ENCODE results near the gene GRAMD2A.
A peak's percentile ranks its signal among the peaks of the same experiment; 100 is the strongest.

GRAMD2A gene

DNA sequence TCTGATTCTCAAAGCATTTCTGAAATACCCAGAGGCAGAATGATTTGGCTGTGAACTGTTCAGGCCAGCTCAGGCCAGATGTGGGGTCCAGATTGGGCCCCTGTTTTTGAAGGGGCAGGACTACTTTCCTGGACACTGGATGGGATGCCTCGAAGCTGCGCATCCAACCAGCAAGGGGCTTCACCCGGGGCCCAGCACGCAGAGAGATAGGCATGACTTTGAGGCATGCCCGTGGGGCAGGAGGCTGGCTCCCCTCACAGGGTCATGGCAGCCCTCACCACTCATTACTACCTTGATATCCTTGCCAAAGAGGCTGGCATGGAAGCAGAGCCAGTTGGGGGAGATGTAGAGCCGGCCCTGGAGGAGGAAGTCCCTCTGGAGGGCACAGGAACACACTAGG lies 30.1 kb downstream of the GRAMD2A start:
- no peak for DNase-seq (ENCODE audit: low spot score)

DNA sequence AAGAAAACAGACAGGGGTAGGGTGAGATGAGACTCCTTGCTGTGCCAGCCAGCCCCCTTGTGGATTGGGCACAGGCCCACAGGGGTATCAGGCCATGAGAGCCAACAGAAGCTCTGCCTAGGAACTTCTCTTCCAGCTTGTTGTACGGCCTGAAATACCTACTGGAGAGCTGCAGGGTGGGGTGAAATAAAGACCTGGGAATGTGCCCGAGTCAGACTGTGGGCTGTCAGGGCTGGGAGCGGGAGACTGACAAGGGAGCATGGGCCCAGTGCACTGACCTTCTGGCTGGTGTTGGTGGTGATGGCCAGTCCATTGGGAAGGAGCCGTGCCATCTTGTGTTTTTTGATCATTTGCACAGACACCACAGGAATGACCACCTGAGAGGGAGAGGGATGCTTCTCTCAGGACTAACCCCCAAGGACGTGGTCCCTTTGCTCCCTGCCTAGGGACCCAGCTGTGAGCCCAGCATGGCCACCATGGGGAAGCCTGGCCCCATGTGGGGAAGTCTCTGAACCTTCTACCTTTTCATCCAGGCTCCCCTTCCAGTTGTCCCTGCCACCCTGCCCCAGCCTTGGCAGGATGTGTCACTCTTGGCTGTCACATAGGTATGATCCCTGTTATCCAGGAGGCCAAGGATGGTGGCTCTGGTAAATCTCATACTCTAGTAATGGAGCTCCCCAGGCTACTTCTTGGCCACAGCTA lies 30.7 kb downstream of the GRAMD2A start:
- no peak for DNase-seq (ENCODE audit: low spot score)

DNA sequence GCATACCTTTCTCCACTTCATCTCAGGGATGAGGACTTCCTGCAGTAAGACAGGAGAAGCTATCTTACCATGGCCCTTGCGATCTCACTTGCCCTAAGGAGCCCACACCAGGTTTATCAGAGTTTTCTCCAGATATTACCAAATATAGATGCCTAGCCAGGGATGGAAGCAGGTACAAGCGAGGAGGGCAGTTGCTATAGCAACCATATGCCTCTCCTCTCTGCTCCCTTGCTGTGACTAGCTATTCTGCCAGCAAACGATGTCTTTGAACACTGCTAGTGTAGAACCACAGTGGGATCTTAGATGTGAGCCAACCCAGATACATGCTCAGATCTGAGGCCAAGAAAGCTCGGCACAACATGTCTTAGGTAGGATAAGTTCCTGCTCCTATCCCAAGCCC lies 33.9 kb downstream of the GRAMD2A start:
- peak; percentile 19 for DNase-seq (ENCODE audit: low spot score)

DNA sequence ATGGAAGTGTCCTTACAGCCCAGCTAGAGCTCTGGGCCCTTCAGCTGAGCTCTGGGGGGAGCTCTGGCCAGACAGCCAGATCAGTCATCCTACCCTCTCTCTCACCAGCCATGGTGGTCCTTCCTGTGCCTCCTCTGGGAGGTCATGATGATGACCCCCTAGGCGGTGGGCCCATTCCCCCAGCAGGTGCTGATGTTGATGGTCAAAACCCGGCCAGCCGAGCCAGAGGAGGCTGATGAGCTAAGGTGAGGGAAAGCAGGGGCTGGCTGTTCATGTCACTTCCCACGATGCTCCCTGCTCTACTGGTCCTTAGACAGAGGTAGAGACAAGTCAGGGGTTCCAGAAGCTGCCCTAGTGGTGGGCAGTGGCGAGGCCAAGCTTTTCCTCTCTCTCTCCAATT lies 35.0 kb downstream of the GRAMD2A start:
- no peak for DNase-seq (ENCODE audit: low spot score)

DNA sequence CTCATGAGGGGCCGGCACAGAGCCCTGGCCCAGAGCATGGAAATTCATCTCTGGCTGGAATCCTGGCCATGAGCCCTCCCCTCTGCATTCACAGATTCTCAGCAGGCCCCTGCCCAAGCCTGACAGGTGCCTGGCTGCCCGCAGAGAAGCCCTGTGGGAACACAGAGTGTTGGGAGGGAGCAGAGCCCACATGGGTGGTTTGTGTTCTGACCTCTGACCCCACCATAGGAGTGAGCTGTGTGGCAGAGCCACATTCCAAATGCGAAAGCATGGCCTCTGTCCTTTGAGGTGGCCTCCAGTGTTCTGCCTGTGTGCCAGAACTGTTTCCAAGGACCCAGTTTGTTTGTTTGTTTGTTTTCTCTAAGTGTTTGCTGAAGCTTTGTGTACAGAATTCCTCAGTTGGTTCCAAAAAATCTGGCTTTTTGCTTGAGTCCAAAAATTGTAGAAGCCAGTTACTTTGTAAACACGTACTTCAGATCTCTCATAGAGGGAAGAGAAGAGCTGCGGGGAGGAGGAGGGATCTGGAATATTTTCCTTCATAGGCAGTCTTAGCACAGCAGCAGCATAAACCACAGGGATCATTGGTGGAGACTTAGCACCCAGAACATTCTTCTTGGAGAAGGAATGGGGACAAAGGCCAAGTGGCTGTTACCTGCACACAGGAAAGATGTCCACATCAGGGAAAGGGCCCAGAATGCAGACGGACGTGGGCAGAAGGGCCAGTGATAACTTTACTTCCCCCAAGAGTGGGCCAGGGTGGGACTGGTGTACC lies 36.0 kb downstream of the GRAMD2A start:
- DNase-seq (ENCODE audit: low spot score): no peak

DNA sequence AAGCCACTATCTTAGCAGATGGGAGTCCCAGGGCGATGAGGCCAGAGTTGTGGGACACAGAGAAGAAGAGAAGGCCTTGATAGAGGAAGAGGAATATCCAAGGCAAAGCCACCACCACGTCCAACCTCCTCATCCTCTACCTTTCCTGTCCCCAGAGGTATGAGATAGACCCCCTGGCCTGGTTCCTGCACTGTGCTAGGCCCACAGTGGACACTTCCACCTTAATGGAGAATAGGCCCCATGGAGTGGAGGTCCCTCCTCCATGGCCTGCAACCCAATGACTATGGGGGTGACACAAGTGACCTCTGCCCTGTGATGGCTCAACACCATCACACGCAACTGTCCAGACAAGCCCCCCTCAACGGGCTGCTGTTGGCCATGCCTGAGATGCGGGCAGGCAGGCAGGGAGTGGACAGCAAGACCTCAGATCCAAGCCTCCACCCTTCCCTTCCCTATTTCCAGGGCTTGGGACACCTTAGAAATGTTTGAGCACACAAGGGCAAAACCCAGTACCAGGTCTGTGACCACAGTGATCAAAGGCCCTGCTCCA lies 36.8 kb downstream of the GRAMD2A start:
- no peak for DNase-seq (ENCODE audit: low spot score)

DNA sequence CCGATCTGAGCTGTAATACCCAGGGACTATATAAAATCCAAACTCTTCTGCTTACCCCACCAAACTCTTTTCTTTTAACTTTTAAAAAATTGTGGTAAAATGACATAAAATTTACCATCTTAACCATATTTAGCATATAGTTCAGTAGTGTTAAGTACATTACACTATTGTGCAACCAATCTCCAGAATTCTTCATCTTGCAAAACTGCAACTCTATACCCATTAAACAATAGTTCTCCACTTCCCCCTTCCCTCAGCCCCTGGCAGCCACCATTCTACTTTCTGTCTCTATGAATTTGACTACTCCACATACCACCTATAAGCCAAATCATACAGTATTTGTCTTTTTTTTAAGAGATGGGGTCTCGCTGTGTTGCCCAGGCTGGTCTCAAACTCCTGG lies 40.7 kb downstream of the GRAMD2A start:
- no peak for DNase-seq (ENCODE audit: low spot score)

DNA sequence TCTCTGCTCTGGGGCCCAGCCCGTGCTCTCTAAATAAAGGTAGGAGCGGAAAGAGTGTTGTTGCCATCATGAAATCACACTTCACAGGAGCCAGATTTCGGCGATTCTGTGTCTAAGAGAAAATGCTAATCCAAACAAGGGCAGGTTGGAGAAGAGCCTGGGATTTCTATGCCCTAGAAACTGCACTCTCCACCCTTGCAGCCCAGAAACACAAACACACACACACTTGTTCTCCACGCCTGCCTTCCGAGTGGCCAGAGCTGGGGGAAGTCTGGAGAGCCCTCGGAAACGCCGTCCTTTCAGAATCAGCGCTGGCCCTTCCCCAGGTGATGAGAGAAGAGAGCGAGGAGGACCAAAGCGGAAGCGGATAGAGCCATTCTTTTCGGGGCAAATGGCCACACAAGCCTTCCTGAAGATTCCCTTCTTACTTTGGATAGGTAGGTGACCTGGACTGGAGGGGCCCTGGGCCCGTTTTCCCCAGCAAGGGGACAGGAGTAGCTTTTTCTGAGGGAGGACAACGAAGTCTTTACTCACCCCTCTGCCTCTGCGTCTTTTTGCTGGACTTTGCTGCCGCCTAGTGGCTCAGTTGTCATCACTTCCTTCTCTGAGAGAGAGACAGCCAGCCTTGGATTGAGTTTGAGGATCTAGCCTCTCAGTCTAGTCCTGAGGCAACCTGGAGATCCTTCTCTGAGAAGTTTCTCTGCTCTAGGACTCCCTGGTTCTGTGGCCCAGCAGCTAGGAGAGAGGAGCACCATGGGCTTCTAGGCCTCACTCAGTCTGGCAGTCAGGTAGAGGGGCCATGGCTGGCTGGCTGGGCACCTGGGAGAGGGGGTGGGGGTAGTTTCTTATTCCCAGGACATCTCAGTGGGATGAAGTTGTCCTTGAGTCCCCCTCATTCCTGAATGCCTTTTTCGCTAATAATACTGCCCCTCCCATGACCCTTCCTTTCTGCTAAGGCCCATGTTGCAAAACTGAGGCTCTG lies 41.7 kb downstream of the GRAMD2A start:
- peak; percentile 91 for DNase-seq (ENCODE audit: low spot score)

DNA sequence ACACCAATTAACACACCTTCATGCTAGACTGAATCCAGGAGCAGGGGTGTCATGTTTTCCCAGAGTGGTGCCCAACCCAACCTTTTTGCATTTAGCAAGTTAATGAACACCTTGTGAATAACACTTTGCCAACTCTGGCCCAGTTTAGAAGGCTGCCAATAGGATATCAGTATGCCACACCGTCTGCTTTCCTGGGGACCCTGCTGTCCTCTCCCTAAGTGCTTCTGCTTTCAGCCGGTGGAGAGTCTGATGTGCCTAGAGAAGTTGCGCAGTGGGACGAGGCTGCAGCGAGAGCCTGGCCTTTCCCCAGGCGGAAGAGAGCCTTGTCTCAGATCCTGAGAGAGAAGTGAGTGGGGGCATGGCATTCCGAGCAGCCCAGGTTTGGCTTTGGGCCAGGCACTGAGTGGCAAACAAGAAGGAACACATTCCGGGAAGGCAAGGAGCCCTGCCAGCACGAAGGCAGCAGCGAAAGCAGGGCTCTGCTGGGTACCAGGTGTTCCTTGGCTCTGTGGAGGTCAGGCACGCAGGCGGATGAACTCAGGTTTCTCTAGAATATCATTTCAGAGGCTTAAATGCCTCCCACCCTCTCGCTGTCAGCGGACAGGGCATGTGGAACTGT lies 42.5 kb downstream of the GRAMD2A start:
- peak; percentile 45 for DNase-seq (ENCODE audit: low spot score)

DNA sequence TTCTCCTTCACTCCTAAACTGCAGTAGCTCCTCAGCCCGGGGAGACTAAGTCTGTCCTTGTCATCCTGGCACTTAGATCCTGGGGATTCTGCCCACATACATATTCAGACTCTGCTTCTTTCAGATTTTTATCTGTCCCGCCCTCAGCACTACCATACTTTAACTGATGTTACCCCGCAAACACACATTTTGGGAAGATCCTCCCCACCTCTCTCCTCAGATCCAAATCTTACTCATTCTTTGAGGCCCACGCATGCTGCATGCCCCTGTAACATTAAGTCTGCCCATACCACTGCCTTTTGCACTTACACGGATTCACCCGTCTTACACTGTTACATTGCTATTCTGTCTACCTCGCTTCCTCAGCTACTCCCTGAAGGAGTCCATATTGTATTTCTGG lies 43.3 kb downstream of the GRAMD2A start:
- no peak for DNase-seq (ENCODE audit: low spot score)

DNA sequence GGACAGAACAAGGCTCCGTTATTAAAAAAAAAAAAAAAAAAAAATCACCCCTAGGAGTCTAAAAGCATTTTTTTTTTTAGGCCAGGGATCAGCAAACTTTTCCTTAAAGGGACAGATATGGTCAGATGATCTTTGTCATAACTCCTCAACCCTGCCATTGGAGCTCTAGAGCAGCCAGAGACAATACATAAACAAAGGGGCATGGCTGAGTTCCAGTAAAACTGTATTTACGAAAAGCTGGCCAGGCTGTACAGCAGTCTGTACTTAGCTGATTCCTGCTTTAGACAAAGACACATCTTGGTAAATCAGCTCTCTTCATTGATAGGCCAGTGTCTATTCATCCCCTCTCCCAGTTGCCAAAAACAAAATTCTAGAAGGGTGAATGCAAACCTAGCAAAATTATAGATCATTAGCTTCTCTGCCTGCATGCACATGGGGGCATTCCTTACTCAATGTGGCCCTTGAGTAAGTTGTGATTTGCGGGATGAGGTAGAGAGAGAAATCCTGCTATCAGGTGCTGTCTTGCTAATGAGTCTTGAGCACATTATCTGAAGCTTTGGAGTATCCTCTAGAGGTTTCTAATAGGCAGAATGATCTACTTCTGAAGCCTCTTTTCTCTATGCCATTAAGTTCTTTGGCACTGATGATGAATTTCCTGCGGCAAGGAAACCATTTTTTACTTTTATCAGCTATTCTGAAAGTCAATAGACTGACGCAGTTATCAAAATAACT lies 44.2 kb downstream of the GRAMD2A start:
- DNase-seq (ENCODE audit: low spot score): no peak

DNA sequence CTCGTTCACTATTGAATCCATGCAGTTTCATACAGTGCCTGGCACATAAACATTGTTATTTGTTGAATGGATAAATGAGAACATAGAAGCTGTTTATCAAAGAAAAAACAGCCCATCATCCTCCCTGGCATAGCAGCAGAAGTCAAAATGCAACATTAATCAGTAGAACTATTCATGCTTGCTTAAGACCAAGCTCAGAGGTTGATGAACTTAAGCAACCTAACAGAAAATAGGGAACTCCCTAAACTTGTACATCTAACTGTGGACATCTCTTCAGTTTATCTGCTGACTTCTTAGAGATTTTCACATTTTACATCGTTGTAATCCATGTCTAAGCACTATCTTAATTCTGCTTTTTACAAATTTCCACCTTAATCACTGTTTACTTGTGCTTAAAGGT lies 50.2 kb downstream of the GRAMD2A start:
- no peak for DNase-seq (ENCODE audit: low spot score)

DNA sequence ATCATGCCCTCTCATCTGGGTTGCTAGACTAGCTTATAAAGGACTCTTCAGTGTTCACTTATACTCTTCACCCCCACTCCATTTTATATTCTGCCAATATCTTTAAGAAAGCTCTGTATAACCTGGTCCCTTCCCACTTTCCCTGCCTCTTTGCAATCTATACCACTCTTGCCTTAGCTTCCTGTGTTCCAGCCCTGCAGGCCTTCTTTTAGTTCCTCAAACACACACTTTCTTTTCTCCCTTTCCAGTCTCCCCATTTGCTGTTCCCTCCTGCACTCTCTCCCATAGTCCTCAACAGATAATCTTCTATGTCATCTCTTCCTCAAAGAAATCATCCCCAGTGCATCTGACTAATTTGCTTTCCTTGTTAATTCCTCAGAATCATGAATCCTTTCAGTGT lies 50.7 kb downstream of the GRAMD2A start:
- no peak for DNase-seq (ENCODE audit: low spot score)

DNA sequence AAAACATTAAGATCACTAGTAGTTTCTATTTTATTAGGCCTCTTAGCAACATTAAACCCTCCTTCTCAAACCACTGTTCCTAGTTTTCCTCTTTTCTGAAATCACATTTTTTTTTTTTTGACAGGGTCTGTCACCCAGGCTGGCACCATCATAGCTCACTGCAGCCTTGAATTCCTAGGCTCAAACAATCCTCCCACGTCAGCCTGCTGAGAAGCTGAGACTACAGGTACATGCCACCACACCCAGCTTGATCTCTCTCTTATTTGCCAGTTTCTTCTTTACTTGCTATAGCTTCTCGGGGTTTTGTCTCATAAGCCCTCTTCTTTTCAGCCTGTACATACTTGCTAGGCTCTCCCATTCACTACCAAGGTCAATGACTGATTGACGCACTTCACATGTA lies 51.4 kb downstream of the GRAMD2A start:
- DNase-seq (ENCODE audit: low spot score): no peak

DNA sequence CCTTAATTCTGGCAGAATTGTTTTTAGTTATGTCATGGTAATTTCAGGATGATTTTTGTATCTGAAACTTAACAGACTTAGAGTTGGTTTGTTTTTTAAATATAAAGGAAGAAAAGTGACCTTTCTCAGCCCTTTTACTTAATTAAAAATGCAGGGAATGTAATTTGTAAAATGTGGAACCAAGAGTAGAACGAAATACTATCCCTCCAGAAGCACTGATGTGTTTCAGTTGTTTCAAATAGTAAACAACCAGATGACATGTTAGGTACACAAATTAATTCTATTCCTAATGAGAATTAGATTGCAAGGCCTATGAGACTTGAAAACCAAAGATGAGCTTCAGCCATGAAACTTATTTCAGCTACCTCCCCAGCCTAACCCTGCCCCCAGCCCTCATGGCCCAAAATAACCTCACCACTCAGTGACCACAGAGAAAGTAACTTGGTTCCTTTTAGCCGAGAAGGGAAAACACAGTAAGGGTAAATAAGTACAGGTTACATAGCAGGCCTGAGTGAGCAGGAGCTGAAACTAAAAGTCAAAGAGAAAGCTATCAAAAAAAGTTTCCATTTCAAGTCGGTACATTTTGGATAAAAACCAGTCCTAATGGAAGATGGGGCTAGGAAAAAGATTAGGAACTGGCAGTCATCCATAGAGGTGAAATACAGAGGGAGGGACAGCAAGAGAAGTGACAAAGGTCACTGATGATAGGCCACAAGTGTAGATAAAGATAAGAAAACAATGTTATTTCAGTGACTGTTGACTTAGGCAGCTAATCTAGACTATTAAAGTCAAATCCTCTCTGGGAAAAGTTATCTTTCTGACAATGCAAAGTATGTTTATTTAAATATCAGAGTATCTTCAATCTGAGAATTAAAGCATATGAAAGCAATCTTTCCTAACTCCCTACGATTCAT lies 56.2 kb downstream of the GRAMD2A start:
- no peak for DNase-seq (ENCODE audit: low spot score)

DNA sequence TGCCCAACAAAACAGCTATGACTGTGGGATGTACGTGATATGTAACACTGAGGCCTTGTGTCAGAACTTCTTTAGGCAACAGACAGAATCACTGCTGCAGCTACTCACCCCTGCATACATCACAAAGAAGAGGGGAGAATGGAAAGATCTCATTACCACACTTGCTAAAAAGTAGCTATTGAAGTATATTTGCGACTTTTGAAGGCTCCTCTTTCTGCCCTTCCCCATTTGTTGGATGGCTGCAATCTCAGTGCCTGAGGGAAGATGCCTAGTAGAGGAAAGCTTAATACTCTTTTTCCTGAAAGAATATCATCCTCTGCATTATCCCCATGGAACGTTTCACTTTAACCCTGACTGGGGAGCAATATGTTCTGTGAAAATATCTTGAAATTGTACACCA lies 57.5 kb downstream of the GRAMD2A start:
- DNase-seq (ENCODE audit: low spot score): no peak

DNA sequence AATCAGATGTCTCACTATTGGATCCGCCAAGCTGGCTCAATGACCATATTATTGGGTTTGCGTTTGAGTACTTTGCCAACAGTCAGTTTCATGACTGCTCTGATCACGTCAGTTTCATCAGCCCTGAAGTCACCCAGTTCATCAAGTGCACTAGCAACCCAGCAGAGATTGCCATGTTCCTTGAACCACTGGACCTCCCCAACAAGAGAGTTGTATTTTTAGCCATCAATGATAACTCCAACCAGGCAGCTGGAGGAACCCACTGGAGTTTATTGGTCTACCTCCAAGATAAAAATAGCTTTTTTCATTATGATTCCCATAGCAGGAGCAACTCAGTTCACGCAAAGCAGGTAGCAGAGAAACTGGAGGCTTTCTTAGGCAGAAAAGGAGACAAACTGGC lies 57.9 kb downstream of the GRAMD2A start:
- DNase-seq (ENCODE audit: low spot score): no peak

DNA sequence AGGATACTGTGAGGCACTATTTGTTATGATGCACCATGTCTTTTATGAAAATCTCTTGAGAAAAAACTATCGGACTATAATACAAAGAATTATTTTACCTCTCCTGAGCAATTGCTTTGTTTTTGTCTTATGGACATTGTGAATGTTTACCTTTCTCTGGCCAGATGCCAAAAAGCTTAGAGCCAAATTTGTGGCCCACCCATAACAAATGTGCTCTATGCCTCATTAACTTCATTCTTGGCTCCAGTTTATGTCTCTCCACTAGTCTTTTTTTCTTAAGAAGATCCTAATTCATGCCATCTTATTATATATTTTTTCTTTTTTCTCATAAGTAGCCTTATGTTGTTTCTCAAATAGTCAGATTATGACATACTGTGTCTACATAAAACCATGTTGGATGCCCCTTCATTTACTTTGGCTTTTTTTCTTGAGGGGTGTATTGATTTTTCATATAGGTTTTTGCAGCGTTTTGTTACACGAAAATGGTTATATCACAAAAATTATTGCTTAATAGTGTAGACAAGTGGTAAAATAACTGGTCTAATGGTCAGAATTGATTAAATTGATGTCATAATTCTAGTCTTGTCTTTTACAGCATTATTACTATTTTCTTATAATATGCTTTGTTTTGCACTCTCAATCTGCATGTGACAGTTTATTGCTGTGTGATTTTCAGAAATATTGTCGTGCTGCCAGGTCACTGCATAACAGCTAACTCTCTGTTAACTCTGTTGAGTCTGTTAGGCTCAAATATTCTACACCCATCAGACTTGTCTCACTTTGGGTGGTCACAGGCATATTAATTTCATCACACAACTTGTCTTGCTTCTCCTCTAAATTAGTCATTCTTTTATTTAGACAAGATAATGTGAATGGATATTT lies 61.2 kb downstream of the GRAMD2A start:
- no peak for DNase-seq (ENCODE audit: low spot score)

DNA sequence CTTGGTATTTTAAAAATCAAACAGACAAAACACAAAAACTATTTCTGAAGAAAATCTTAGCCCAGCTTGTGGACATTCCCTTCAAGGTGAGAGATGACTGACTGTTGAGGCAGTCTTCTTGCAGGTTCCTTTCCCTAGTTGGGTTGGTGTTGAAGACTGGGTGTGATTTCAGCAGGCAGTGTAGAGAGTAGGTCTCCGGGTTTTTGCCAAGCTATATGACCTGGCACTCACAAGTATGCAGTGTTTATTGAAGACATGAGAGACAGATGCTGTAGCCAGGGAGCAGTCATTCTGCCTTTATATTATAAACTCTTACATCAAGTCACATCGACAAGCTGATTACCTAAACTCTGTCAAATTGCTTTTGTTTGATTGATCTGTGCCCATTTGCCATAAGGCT lies 61.9 kb downstream of the GRAMD2A start:
- no peak for DNase-seq (ENCODE audit: low spot score)
